ENCODE data around the gene RPSA. TPM values are rescaled to one million over a fixed set of nuclear protein-coding genes. Genes with fewer than 3 reads are reported as not detected.

RPSA gene
- total RNA-seq, 1 donor from 2014 or later, result 1,387 TPM

Small RNA genes lying within 50 kb of the gene (small RNA-seq; reads per million reads assigned to genes)
- gene SNORA6 (not detected), gene SNORA62 (not detected)

Other genes starting within 250 kb of the RPSA start
- gene XIRP1, start 214.1 kb upstream of the RPSA start, total RNA-seq, result 30.8 TPM
- 3.1 TPM for gene CX3CR1, start 126.7 kb upstream of the RPSA start, total RNA-seq
- not detected for gene CCR8, start 77.0 kb upstream of the RPSA start, total RNA-seq
- 13.6 TPM for gene SLC25A38, start 23.4 kb upstream of the RPSA start, total RNA-seq
- gene MOBP, start 61.0 kb downstream of the RPSA start, total RNA-seq, result not detected